ENCODE results near the gene DDX54.

The DDX54 gene

GRCh38 chr12:113158439-113159203, 26.7 kb downstream of the DDX54 start:
- no peak overlapping the region for H3K27ac ChIP-seq
- TF ChIP-seq, protein P1, sequence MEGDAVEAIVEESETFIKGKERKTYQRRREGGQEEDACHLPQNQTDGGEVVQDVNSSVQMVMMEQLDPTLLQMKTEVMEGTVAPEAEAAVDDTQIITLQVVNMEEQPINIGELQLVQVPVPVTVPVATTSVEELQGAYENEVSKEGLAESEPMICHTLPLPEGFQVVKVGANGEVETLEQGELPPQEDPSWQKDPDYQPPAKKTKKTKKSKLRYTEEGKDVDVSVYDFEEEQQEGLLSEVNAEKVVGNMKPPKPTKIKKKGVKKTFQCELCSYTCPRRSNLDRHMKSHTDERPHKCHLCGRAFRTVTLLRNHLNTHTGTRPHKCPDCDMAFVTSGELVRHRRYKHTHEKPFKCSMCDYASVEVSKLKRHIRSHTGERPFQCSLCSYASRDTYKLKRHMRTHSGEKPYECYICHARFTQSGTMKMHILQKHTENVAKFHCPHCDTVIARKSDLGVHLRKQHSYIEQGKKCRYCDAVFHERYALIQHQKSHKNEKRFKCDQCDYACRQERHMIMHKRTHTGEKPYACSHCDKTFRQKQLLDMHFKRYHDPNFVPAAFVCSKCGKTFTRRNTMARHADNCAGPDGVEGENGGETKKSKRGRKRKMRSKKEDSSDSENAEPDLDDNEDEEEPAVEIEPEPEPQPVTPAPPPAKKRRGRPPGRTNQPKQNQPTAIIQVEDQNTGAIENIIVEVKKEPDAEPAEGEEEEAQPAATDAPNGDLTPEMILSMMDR (conservative IDR thresholded peaks at IDR 0.05): no peak

DNA sequence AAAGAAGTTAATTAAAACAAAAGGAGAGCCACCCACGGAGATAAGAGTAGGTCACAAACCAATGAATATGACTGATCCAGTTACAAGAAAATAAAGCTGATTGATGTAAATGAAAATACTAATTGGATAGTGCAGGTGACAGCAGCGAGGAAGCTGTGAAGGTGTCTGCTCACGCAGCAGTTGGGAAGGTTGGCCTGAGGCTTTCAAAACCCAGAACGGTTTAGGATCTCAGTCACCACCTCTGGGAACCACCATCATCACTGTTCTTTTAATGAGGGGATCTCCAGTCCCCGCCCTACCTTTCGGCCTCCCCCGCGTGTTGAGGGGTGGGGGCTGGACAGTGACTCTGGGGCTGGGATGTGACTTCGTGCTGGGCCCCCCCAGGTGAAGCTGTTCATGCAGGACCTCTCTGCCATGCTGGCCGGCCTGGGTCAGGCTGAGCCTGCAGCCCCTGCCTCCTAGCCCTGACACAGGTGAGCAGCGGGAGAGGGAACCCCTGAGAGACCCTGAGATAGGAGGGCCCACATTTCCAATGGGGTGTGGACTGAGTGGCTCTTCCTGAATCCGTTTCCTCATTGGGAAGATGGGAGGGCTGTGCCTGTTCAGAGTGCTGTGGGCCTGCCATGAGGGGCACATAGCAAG, 27.9 kb downstream of the DDX54 start:
- TF ChIP-seq, protein P1 (conservative IDR thresholded peaks at IDR 0.05): no peak
- H3K27ac ChIP-seq: no peak overlapping the region

- TF ChIP-seq, protein P1 (conservative IDR thresholded peaks at IDR 0.05): no peak
- H3K27ac ChIP-seq: no peak overlapping the region
These were observed 29.6 kb downstream of the DDX54 start for GRCh38 chr12:113155646-113156045.

DNA sequence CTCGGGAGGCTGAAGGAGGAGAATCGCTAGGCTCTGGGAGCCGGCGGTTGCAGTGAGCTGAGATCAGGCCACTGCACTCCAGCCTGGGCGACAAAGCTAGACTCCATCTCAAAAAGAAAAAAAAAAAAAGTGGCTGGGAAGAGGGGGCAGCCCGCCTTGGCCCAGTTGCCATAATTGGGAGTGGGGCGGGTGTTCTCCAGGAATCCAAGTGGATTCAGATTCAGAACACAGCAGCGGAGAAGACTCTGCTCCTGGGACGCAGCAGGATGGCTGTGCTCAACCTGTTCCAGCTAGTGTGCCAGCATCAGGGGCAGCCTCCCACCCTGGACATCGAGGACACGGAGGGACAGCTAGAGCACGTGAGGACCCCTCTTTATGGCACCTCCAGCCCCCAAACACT, 30.2 kb downstream of the DDX54 start:
- no peak overlapping the region for H3K27ac ChIP-seq
- TF ChIP-seq, protein P1 (conservative IDR thresholded peaks at IDR 0.05): no peak

- TF ChIP-seq, protein P1 (conservative IDR thresholded peaks at IDR 0.05): no peak
- no peak overlapping the region for H3K27ac ChIP-seq
These were observed 30.8 kb downstream of the DDX54 start for GRCh38 chr12:113154351-113154973.

- H3K27ac ChIP-seq: peak overlapping the region; percentile 52; the same call in 1 of the 2 replicates
- TF ChIP-seq, protein P1 (conservative IDR thresholded peaks at IDR 0.05): peak; percentile 82
These were observed 32.2 kb downstream of the DDX54 start for GRCh38 chr12:113152835-113153814.

Measured in VCaP (cell line).